Osteocyte (in vitro differentiated cells): ENCODE data around the gene NUDCD3. TPM values are rescaled to one million over a fixed set of nuclear protein-coding genes. Genes with fewer than 3 reads are reported as not detected.

ENCODE experiments used
- DNase-seq: peaks from one replicate; pipeline ENCODE4 v3.0.0; 2021; ENCODE audit warnings: mixed read lengths; ENCODE audit not compliant: unreplicated experiment; ENCODE audit errors: extremely low spot score
- H3K27ac Mint-ChIP-seq: one replicate; pipeline ENCODE4 v1.8.0; 2021; ENCODE audit warnings: mild to moderate bottlenecking, mixed read lengths; ENCODE audit not compliant: unreplicated experiment
- H3K27me3 Mint-ChIP-seq: one replicate; pipeline ENCODE4 v1.8.0; 2021; ENCODE audit warnings: mixed read lengths; ENCODE audit not compliant: unreplicated experiment
- H3K36me3 Mint-ChIP-seq: one replicate; pipeline ENCODE4 v1.8.0; 2021; ENCODE audit warnings: mixed read lengths; ENCODE audit not compliant: unreplicated experiment
- H3K4me1 Mint-ChIP-seq: one replicate; pipeline ENCODE4 v1.8.0; 2021; ENCODE audit warnings: mixed read lengths; ENCODE audit not compliant: unreplicated experiment
- H3K4me3 Mint-ChIP-seq: one replicate; pipeline ENCODE4 v1.8.0; 2021; ENCODE audit warnings: mild to moderate bottlenecking, moderate library complexity, mixed read lengths; ENCODE audit not compliant: unreplicated experiment
- H3K9me3 Mint-ChIP-seq: one replicate; pipeline ENCODE4 v1.8.0; 2021; ENCODE audit warnings: mixed read lengths; ENCODE audit not compliant: unreplicated experiment
- CTCF ChIP-seq: fragments of 200-600 bp; sonication (generic); IDR thresholded peaks from 2 replicates; pipeline ENCODE4 v1.5.0; 2021; ENCODE audit warnings: antibody characterized with exemption, mild to moderate bottlenecking, moderate library complexity
- total RNA-seq: library from RNA; stranded (reverse); gene quantifications from 2 replicates; pipeline ENCODE4 v1.2.1, GENCODE V29; 2021

Gene NUDCD3
- total RNA-seq, 1 donor from 2014 or later: 112 TPM

GRCh38 chr7:44400033-44400511, 90.4 kb downstream of the NUDCD3 start:
- DNase-seq: no peak
- Mint-ChIP-seq H3K9me3 (no peaks in the 10 kb centered on the region), H3K4me3 (no peak overlapping the region), H3K27me3 (no peaks in the 10 kb centered on the region), H3K36me3 (peaks cover 18% of the 10 kb centered on the region), H3K27ac (no peak overlapping the region), H3K4me1 (peaks cover 9% of the 10 kb centered on the region)
- TF ChIP-seq CTCF: no peak

- Mint-ChIP-seq H3K27me3 (no peaks in the 10 kb centered on the region), H3K36me3 (peaks cover 18% of the 10 kb centered on the region), H3K9me3 (no peaks in the 10 kb centered on the region), H3K4me1 (peaks cover 9% of the 10 kb centered on the region), H3K4me3 (no peak overlapping the region), H3K27ac (no peak overlapping the region)
- no peak for TF ChIP-seq CTCF
- DNase-seq: peak; percentile 51
These were observed 91.4 kb downstream of the NUDCD3 start for GRCh38 chr7:44398953-44399574.

- Mint-ChIP-seq H3K27ac (no peak overlapping the region), H3K4me3 (no peak overlapping the region), H3K36me3 (peaks cover 16% of the 10 kb centered on the region), H3K4me1 (peaks cover 9% of the 10 kb centered on the region), H3K27me3 (no peaks in the 10 kb centered on the region), H3K9me3 (no peaks in the 10 kb centered on the region)
- no peak for TF ChIP-seq CTCF
- DNase-seq: peak; percentile 17
These were observed 91.9 kb downstream of the NUDCD3 start for GRCh38 chr7:44398511-44398911.

GRCh38 chr7:44396931-44397545, 93.4 kb downstream of the NUDCD3 start:
- peak; percentile 48 for DNase-seq
- no peak overlapping the region for H3K27ac Mint-ChIP-seq
- no peaks in the 10 kb centered on the region for H3K27me3 Mint-ChIP-seq
- H3K4me3 Mint-ChIP-seq: no peak overlapping the region
- peaks cover 9% of the 10 kb centered on the region for H3K4me1 Mint-ChIP-seq
- H3K36me3 Mint-ChIP-seq: peaks cover 9% of the 10 kb centered on the region
- no peak for TF ChIP-seq CTCF
- H3K9me3 Mint-ChIP-seq: no peaks in the 10 kb centered on the region

- TF ChIP-seq CTCF: no peak
These were observed 94.0 kb downstream of the NUDCD3 start for GRCh38 chr7:44396496-44396895.

More at GRCh38 chr7:44396496-44396895, 94.0 kb downstream of the NUDCD3 start:
- H3K4me3 Mint-ChIP-seq: no peak overlapping the region
- H3K9me3 Mint-ChIP-seq: no peaks in the 10 kb centered on the region
- peaks cover 9% of the 10 kb centered on the region for H3K4me1 Mint-ChIP-seq
- H3K27ac Mint-ChIP-seq: no peak overlapping the region
- H3K27me3 Mint-ChIP-seq: no peaks in the 10 kb centered on the region
- H3K36me3 Mint-ChIP-seq: peaks cover 12% of the 10 kb centered on the region
- DNase-seq: peak; percentile 15
